Natural killer cell treated with Interleukin-12 subunit alpha and Interleukin-12 subunit beta and Interleukin-15 and Interleukin-18, amount 100 ng/mL, for 72 hours (primary cell): ENCODE data around the gene WASL. TPM values are rescaled to one million over a fixed set of nuclear protein-coding genes. Genes with fewer than 3 reads are reported as not detected.
"Not testable (repeated sequence)": the region's sequence is repeated elsewhere in the genome, so short reads cannot be mapped to it uniquely, and the experiment has no call there.

Experiments
- ATAC-seq, 2 donors: fragments of 150-1000 bp; cut with Tn5 transposase in 1 of 2; sonication (Bioruptor Pico), chemical (Tn5 transposase) in 1 of 2; 2 replicates each; pipeline ENCODE4 v1.10.0; 2021
- DNase-seq: peaks from one replicate; pipeline ENCODE4 v3.0.0; 2022; ENCODE audit warnings: low spot score
- H3K27ac Mint-ChIP-seq, 2 donors: 1 replicate in 1 of 2; 2 replicates in 1 of 2; pipeline ENCODE4 v1.8.0; 2022; ENCODE audit warnings: mixed read lengths in 2 of 2, mild to moderate bottlenecking in 1 of 2, moderate library complexity in 1 of 2
- H3K27me3 Mint-ChIP-seq, 2 donors: 1 replicate in 1 of 2; 2 replicates in 1 of 2; pipeline ENCODE4 v1.8.0; 2022; ENCODE audit warnings: mixed read lengths in 2 of 2
- H3K36me3 Mint-ChIP-seq: one replicate; pipeline ENCODE4 v1.8.0; 2022; ENCODE audit warnings: mixed read lengths
- H3K4me1 Mint-ChIP-seq, 2 donors: 1 replicate in 1 of 2; 2 replicates in 1 of 2; pipeline ENCODE4 v1.8.0; 2022; ENCODE audit warnings: low read depth in 2 of 2, mixed read lengths in 2 of 2, mild to moderate bottlenecking in 1 of 2
- H3K4me3 Mint-ChIP-seq: one replicate; pipeline ENCODE4 v1.8.0; 2022; ENCODE audit warnings: mixed read lengths
- H3K9me3 Mint-ChIP-seq: 2 replicates; pipeline ENCODE4 v1.8.0; 2022; ENCODE audit warnings: mixed read lengths
- total RNA-seq, 2 donors: library from RNA; stranded (reverse); gene quantifications; one replicate each; pipeline ENCODE4 v1.2.3, GENCODE V29; 2022

Gene WASL
- total RNA-seq, 2 donors from 2014 or later = 6.3 to 10.6 TPM

DNA sequence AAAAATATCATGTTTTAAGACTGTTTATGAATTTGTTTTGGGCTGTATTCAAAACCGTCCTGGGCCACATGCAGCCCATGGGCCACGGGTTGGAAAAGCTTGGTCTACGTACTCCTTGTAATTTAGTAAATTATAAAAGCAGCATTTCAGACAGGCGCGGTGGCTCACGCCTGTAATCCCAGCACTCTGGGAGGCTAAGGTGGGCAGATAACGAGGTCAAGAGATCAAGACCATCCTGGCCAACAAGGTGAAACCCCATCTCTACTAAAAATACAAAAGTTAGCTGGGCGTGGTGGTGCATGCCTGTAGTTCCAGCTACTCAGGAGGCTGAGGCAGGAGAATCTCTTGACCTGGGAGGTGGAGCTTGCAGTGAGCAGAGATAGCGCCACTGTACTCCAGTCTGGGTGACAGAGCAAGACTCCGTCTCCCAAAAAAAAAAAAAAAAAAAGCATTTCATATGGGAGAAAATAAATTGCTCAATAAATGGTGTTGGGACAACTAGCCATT is 11.6 kb downstream of the WASL start:
- not testable (repeated sequence) for DNase-seq, H3K27ac Mint-ChIP-seq, H3K4me3 Mint-ChIP-seq, ATAC-seq, H3K27me3 Mint-ChIP-seq, H3K9me3 Mint-ChIP-seq
- Mint-ChIP-seq H3K4me1 (peaks cover 32% of the 10 kb centered on the region in 2 donors), H3K36me3 (peaks cover 26% of the 10 kb centered on the region)

DNA sequence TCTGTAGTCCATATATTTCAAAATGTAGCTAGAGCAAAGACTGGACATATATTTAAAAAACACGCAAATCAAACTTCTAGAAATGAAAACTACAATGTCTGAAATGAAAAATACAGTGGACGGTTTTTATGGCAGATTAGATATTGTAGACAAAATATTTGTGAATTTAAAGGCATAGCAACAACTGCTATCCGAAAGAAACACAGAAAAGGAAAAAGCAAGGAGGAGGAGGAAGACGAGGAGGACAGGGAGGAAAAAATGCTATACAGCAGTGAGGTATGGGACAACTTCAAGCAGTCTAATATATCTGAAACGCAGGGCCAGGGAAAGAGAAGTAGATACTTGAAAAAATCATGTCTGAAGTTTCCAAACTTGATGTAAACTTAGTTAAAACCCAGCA is 13.3 kb downstream of the WASL start:
- Mint-ChIP-seq H3K36me3 (peaks cover 32% of the 10 kb centered on the region), H3K9me3 (peaks cover 5% of the 10 kb centered on the region), H3K27me3 (no peaks in the 10 kb centered on the region), H3K4me1 (peaks cover 37 to 41% of the 10 kb centered on the region in 2 donors), H3K27ac (no peak overlapping the region), H3K4me3 (no peak overlapping the region)
- DNase-seq (no peak), ATAC-seq (no peak)

DNA sequence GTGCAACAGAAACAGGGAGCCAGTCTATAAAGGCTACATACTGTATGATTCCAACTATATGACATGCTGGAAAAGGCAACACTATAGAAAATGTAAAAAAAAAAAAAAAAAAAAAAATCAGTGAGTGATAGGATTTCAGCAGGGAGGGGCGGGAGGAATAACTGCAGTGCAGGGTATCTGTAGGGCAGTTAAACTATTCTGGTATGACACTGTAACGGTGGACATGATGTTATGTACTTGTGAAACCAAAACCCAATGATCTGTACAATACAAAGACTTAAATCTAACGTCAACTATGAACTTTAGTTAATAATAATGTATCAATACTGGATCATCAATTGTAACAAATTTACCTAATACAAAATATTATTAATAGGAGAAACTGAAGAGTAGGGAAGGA is 14.3 kb downstream of the WASL start:
- no peak overlapping the region for H3K4me3 Mint-ChIP-seq
- ATAC-seq (no peak), DNase-seq (no peak)
- H3K27me3 Mint-ChIP-seq = no peaks in the 10 kb centered on the region
- H3K27ac Mint-ChIP-seq = no peak overlapping the region
- H3K4me1 Mint-ChIP-seq = peaks cover 37 to 45% of the 10 kb centered on the region in 2 donors
- H3K9me3 Mint-ChIP-seq = peaks cover 5% of the 10 kb centered on the region
- peaks cover 32% of the 10 kb centered on the region for H3K36me3 Mint-ChIP-seq

DNA sequence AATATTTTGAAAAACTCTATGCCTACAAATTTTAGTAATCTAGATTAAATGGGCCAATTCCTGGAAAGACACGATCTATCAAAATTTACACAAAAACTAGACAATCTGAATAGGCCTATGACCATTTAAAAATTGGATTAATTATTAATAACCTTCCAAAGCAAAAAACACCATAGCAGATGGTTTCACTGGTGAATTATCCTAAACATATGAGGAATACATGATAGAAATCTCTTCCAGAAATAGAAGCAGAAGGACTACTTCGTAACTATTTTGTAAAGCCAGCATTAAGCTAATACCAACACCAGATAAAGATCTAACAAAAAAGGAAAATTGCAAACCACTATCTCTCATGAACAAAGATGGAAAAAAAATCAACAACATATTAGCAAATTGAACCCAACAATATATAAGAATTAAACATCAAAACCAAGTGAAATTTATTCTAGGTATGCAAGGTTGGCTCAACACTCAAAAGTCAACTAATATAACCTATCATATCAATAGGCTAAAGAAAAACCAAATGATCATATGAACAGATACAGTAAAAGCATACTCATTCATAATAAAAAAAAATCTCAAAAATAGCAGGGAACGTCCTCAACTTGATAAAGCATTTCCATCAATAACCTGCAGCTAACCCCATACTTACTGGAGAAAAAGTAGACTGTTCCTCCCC is 16.3 kb downstream of the WASL start:
- Mint-ChIP-seq H3K9me3 (peaks cover 5% of the 10 kb centered on the region), H3K27me3 (no peaks in the 10 kb centered on the region), H3K27ac (no peak overlapping the region), H3K36me3 (peaks cover 32% of the 10 kb centered on the region), H3K4me1 (peaks cover 34 to 49% of the 10 kb centered on the region in 2 donors), H3K4me3 (no peak overlapping the region)
- ATAC-seq (no peak), DNase-seq (no peak)

DNA sequence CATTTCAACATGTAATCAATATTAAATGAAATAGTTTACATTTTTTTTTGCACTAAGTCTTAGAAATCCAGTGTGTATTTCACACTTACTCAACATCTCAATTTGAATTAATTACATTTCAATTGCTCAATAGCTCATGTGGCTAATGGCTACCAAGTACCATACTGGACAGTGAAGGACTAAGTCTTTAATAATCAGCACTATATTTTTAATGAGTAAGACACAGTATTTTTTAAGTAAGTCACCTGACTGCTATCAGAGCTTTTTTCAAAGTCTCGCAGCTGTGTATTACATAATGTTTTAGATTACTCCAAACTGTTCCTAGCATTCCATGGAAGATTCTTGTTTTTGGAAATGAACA is 19.6 kb downstream of the WASL start:
- ATAC-seq = no peak
- Mint-ChIP-seq H3K27me3 (no peaks in the 10 kb centered on the region), H3K9me3 (no peaks in the 10 kb centered on the region), H3K4me1 (peaks cover 45 to 56% of the 10 kb centered on the region in 2 donors), H3K27ac (no peak overlapping the region), H3K36me3 (peaks cover 20% of the 10 kb centered on the region), H3K4me3 (no peak overlapping the region)
- DNase-seq = no peak

DNA sequence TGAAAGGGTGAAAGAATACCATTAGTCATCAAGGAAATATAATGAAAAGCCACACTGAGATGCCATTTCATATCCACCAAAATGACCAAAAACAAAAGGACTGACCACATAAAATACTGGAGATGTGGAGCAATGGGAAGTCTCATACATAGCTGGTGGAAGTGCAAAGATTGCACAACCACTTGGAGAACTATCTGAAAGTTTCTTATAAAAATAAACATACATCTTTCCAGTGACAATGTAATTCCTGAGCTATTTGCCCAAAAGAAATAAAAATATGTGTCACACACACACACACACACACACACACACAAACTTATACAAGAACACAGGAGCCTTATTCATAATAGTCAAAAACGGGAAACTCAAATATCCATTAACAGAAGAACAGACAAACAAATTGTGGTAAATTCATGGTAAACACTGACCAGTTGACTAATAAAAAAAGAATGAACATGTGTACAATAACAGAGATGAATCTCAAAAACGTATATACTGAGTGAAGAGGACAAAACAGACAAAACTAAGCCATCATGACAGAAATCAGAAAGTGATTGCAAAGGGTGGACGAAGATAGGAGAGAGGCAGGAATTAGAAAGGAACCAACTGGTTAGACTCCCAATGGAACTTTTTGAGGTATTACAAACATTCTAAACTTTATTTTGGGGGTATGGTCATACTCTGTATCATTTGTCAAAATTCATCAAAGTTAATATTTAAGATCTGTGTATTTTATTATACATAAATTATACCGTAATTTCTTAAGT is 21.5 kb downstream of the WASL start:
- Mint-ChIP-seq H3K9me3 (no peaks in the 10 kb centered on the region), H3K4me3 (no peak overlapping the region), H3K27ac (no peak overlapping the region), H3K27me3 (no peaks in the 10 kb centered on the region), H3K4me1 (peaks cover 36 to 44% of the 10 kb centered on the region in 2 donors), H3K36me3 (peaks cover 5% of the 10 kb centered on the region)
- no peak for ATAC-seq
- DNase-seq = no peak

DNA sequence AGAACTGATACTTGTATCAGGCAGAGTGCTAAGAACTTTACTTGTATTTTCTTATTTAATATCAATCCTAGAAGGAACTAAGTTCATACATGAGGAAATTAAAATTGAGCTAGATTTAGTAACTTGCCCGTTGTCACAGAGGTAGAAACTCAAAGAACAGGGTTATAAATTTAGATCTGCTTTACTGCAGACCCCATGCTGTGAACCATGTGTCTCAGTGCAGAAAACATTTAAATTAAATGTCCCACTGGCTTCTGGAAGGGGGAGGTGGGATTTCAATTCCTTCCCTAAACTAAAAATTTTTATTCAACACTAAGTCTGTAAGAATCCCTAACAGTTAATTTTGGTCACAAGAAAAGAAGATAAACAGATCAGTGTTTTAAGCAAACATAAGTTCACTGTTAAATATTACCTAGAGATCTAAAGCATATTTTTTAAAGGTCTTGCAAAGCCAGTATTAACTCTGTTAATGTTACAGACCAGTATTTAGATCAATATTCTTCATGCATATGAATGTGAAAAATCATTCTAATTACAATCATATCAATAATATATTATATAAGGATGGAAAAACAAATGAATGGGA is 23.1 kb downstream of the WASL start:
- Mint-ChIP-seq H3K4me3 (no peak overlapping the region), H3K4me1 (peaks cover 31 to 41% of the 10 kb centered on the region in 2 donors), H3K36me3 (no peaks in the 10 kb centered on the region), H3K9me3 (no peaks in the 10 kb centered on the region), H3K27ac (no peak overlapping the region), H3K27me3 (no peaks in the 10 kb centered on the region)
- no peak for ATAC-seq
- DNase-seq = no peak

DNA sequence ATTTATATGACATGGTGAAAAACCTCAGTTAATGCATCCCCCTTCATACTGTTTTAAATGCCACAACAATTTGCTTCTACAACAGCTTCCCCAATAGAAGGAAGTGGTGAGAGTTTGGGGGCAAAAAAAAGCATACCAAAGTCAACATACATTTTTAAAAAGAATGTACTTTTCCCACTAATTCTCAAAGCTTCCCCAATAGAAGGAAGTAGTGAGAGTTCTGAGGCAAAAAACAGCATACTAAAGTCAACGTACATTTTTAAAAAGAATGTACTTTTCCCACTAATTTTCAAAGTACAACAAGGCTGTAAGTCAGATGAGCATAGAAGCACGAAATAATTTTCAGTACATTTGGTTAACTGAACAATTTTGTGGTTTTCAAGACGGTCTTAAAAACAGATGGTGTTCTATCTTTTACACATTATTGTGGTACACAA is 24.0 kb downstream of the WASL start:
- H3K27ac Mint-ChIP-seq = peak overlapping the region in 1 of 2 donors; percentile 30
- no peak for DNase-seq

DNA sequence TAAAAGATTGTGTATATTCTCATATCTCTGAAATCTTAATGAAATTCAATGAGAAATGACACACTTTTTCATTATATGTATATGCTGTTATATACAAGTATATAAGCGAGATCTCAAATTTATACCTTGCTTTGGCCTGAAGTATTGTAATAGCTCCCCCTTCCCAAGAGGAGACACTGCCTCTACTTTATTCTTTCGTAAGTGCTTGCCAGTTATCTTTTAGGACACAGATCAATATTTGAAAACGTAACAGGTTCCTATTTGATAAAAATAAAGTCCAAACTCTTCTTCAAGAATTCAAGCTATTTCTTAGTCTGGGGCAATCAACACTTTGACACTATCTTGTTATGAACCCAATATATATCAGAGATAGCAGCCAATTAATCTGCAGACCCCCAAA is 24.9 kb downstream of the WASL start:
- ATAC-seq (no peak), DNase-seq (no peak)
- Mint-ChIP-seq H3K9me3 (no peaks in the 10 kb centered on the region), H3K27ac (no peak overlapping the region), H3K4me1 (peaks cover 44 to 47% of the 10 kb centered on the region in 2 donors), H3K4me3 (no peak overlapping the region), H3K27me3 (no peaks in the 10 kb centered on the region), H3K36me3 (no peaks in the 10 kb centered on the region)

More for the DNA sequence above, 24.0 kb downstream of the WASL start:
- no peak overlapping the region for H3K4me3 Mint-ChIP-seq
- H3K36me3 Mint-ChIP-seq = no peaks in the 10 kb centered on the region
- no peaks in the 10 kb centered on the region for H3K27me3 Mint-ChIP-seq
- peaks cover 35 to 38% of the 10 kb centered on the region in 2 donors for H3K4me1 Mint-ChIP-seq
- H3K9me3 Mint-ChIP-seq = no peaks in the 10 kb centered on the region
- no peak for ATAC-seq

DNA sequence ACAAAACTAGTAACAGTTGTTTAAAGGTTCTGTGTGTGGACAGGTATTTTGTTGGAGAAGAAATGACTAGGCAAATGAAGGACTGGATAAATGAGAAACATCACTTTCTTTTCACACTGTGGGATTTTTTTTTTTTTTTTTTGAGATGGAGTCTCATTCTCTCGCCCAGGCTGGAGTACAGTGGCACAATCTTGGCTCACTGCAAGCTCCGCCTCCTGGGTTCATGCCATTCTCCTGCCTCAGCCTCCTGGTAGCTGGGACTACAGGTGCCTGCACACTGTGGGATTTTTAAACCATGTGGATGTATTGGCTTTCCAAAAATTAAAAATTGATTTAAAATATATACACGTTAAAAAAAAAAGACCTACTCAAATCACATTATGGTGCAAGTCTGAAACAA is 28.3 kb downstream of the WASL start:
- H3K36me3 Mint-ChIP-seq, H3K27me3 Mint-ChIP-seq, H3K4me3 Mint-ChIP-seq, H3K9me3 Mint-ChIP-seq, DNase-seq, ATAC-seq, H3K27ac Mint-ChIP-seq: not testable (repeated sequence)
- H3K4me1 Mint-ChIP-seq = peaks cover 35 to 37% of the 10 kb centered on the region in 2 donors

DNA sequence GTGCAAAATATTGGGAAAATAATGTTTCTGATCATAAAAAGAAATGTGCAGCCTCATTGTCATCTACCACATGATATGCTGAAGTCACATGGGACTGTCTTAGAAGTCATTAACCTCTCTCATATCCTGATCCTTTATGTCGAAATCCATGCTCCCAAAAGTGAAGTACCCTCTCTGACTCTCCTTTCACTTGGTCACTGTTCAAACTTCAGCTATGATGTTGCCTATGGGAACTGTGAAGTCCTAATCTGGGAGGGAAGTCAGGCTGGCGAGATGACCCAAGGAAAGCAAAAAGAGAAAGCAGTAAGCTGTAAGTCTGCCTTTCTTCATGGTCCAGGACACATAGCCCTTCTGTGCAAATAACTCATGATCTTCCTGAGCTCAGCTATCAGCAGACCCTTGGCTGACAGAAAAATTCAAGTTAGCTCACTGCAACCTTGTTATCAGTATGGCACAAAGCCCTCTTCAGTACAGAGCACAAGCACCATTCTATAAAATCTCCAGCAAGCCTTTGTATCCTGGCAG is 29.5 kb downstream of the WASL start:
- DNase-seq (no peak), ATAC-seq (no peak)
- H3K9me3 Mint-ChIP-seq = no peaks in the 10 kb centered on the region
- H3K36me3 Mint-ChIP-seq = no peaks in the 10 kb centered on the region
- H3K27ac Mint-ChIP-seq = peak overlapping the region in 1 of 2 donors; percentile 5
- H3K4me3 Mint-ChIP-seq = no peak overlapping the region
- H3K4me1 Mint-ChIP-seq = peaks cover 37 to 40% of the 10 kb centered on the region in 2 donors
- H3K27me3 Mint-ChIP-seq = no peaks in the 10 kb centered on the region

DNA sequence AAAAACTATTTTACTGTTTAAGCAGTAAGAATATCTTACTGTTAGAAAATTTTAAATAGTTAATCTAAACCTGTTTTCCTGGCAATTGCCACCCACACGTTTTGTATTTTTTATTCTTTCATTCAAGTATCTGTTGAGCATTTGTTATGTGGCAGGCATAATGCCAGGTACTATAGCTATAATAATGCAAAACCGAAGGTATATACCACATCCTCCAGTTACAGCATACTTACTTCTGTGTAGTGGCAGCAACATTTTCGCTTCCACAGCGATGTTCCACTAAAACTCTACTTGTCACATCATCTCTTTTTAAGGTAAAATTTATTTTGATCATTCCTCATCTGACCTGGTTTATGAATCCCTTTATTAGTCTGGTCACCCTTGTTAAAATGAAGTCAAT is 30.0 kb downstream of the WASL start:
- H3K27me3 Mint-ChIP-seq = no peaks in the 10 kb centered on the region
- no peaks in the 10 kb centered on the region for H3K36me3 Mint-ChIP-seq
- no peak for DNase-seq
- no peaks in the 10 kb centered on the region for H3K9me3 Mint-ChIP-seq
- no peak for ATAC-seq
- peaks cover 34 to 38% of the 10 kb centered on the region in 2 donors for H3K4me1 Mint-ChIP-seq
- no peak overlapping the region for H3K4me3 Mint-ChIP-seq
- peak overlapping the region in 1 of 2 donors; percentile 5 for H3K27ac Mint-ChIP-seq

DNA sequence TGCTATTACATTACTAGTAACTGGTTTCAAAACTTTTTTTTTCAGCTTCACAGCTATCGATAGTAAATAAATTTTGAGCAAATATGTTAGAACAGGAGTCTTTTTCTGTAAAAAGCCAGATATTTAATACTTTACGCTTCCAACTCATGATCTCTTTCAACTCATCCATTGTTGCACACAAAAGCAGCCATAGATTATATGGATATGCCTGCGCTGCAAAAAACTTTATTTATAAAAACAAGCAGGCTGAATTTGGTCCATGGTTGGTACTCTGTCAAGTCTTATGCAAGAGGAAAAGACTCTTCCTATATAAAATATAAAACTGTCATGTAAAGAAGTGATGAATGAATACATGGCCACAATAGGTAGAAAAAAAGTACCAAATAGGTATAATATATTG is 31.1 kb downstream of the WASL start:
- Mint-ChIP-seq H3K27ac (no peak overlapping the region), H3K27me3 (no peaks in the 10 kb centered on the region), H3K36me3 (no peaks in the 10 kb centered on the region), H3K4me1 (peaks cover 38 to 45% of the 10 kb centered on the region in 2 donors), H3K4me3 (no peak overlapping the region), H3K9me3 (no peaks in the 10 kb centered on the region)
- ATAC-seq (no peak), DNase-seq (no peak)

DNA sequence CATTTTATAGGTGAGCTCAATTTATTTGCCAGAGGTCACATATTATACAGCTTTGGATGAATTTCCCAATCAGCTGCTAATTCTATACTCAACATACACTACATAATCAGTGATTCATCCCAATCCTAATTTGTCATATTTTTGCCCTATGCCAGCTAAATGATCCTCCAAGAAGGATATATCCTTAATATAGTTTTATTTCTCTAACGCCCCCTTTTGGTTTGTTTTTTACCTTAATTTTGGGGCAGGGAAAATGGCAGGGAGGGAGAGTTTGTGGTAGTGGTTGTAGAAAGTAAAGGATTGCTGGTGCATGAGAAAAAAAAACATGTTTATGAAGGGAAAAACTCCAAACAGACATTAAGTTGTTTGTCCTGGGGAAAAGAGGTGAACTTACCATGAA is 31.9 kb downstream of the WASL start:
- Mint-ChIP-seq H3K27me3 (no peaks in the 10 kb centered on the region), H3K9me3 (no peaks in the 10 kb centered on the region), H3K4me1 (peaks cover 44 to 53% of the 10 kb centered on the region in 2 donors), H3K27ac (no peak overlapping the region), H3K36me3 (no peaks in the 10 kb centered on the region), H3K4me3 (no peak overlapping the region)
- ATAC-seq (no peak), DNase-seq (no peak)
